SU-DHL-6 (cell line): ENCODE results near the gene RFC3.

Experiments used
- H2AFZ ChIP-seq: fragments of 200-600 bp; sonication (generic); 2 replicates; pipeline ENCODE4 v1.6.1; 2014; ENCODE audit warnings: low read depth, mild to moderate bottlenecking, moderate library complexity, mixed read lengths, antibody characterized with exemption, low read length; ENCODE audit not compliant: severe bottlenecking
- H3F3A ChIP-seq: fragments of 200-600 bp; shearing (Covaris generic); 2 replicates; pipeline ENCODE4 v1.6.0; 2016; ENCODE audit warnings: antibody characterized with exemption, mild to moderate bottlenecking; ENCODE audit not compliant: insufficient read depth
- H3K27ac ChIP-seq: fragments of 200-600 bp; sonication (generic); 2 replicates; pipeline ENCODE4 v1.5.1; 2016; ENCODE audit warnings: low read depth, mild to moderate bottlenecking, low read length, moderate library complexity, mixed read lengths
- H3K27me3 ChIP-seq: fragments of 200-600 bp; sonication (generic), shearing (Covaris generic); 2 replicates; pipeline ENCODE4 v1.6.0; 2014; ENCODE audit warnings: mild to moderate bottlenecking, low read length
- H3K36me3 ChIP-seq: fragments of 200-600 bp; sonication (generic); 2 replicates; pipeline ENCODE4 v1.6.1; 2014; ENCODE audit warnings: mild to moderate bottlenecking, low read length, mixed read lengths
- H3K4me2 ChIP-seq: fragments of 300-600, 200-600 bp; shearing (Covaris generic), sonication (generic); 2 replicates; pipeline ENCODE4 v1.6.0; 2014; ENCODE audit warnings: low read length, low read depth, mild to moderate bottlenecking; ENCODE audit not compliant: poor library complexity, severe bottlenecking
- H3K4me3 ChIP-seq: fragments of 200-600 bp; sonication (generic); 2 replicates; pipeline ENCODE4 v1.5.1; 2014; ENCODE audit warnings: antibody characterized with exemption, low read length, mild to moderate bottlenecking, mixed read lengths; ENCODE audit not compliant: insufficient read depth, poor library complexity, severe bottlenecking
- H3K79me2 ChIP-seq: fragments of 200-600 bp; sonication (generic); 2 replicates; pipeline ENCODE4 v1.6.1; 2014; ENCODE audit warnings: mild to moderate bottlenecking, low read length, moderate library complexity; ENCODE audit not compliant: insufficient read depth
- H3K9ac ChIP-seq: fragments of 200-600 bp; sonication (generic); 2 replicates; pipeline ENCODE4 v1.7.0; 2014; ENCODE audit warnings: mild to moderate bottlenecking, low read length
- H3K9me2 ChIP-seq: fragments of 200-600 bp; sonication (generic); replicated peaks from 2 replicates; pipeline ENCODE4 v1.6.1; 2014; ENCODE audit warnings: low read length; ENCODE audit not compliant: insufficient read depth
- H3K9me3 ChIP-seq: fragments of 200-600 bp; sonication (generic); 2 replicates; pipeline ENCODE4 v1.6.1; 2014; ENCODE audit warnings: low read length, mixed read lengths; ENCODE audit not compliant: insufficient read depth
- H4K20me1 ChIP-seq: fragments of 200-600 bp; sonication (generic); 2 replicates; pipeline ENCODE4 v1.6.1; 2014; ENCODE audit warnings: low read depth, mild to moderate bottlenecking, antibody characterized with exemption, low read length, moderate library complexity, mixed read lengths
- CTCF ChIP-seq: fragments of 200-600 bp; sonication (generic); IDR thresholded peaks from one replicate; pipeline ENCODE4 v1.5.1; 2017; ENCODE audit warnings: antibody characterized with exemption, mild to moderate bottlenecking, low read length, moderate library complexity; ENCODE audit not compliant: insufficient read depth, poor library complexity, severe bottlenecking
- EZH2phosphoT487 ChIP-seq: fragments of 200-600 bp; sonication (generic), shearing (Covaris generic); conservative IDR thresholded peaks from 2 replicates; pipeline ENCODE4 v1.6.1; 2018; ENCODE audit warnings: mild to moderate bottlenecking, antibody characterized with exemption, low read length, moderate library complexity, mixed read lengths

RFC3 gene

GRCh38 chr13:33859691-33860303 is 41.8 kb downstream of the RFC3 start:
- Histone ChIP-seq H3K9me3 (no peaks in the 10 kb centered on the region), H3K4me3 (no peak overlapping the region), H3K27ac (no peak overlapping the region), H4K20me1 (no peaks in the 10 kb centered on the region), H3F3A (peaks cover 33% of the 10 kb centered on the region), H3K4me2 (no peak overlapping the region), H2AFZ (no peak overlapping the region), H3K27me3 (no peaks in the 10 kb centered on the region), H3K9me2 (no peaks in the 10 kb centered on the region), H3K36me3 (peaks cover 5% of the 10 kb centered on the region; the same call in 1 of the 2 replicates), H3K79me2 (no peaks in the 10 kb centered on the region), H3K9ac (no peak overlapping the region)
- TF ChIP-seq EZH2phosphoT487 (no peak), CTCF (no peak)

- no peak overlapping the region for H3K9ac ChIP-seq
- peaks cover 5% of the 10 kb centered on the region; the same call in 1 of the 2 replicates for H3K36me3 ChIP-seq
- H3K79me2 ChIP-seq, result no peaks in the 10 kb centered on the region
- H3K27ac ChIP-seq, result no peak overlapping the region
- H3F3A ChIP-seq, result peaks cover 25% of the 10 kb centered on the region
- no peak overlapping the region for H2AFZ ChIP-seq
- no peak overlapping the region for H3K4me2 ChIP-seq
- no peak for TF ChIP-seq EZH2phosphoT487
- no peak for TF ChIP-seq CTCF
- H4K20me1 ChIP-seq, result no peaks in the 10 kb centered on the region
- H3K4me3 ChIP-seq, result no peak overlapping the region
- H3K9me2 ChIP-seq, result no peaks in the 10 kb centered on the region
- no peaks in the 10 kb centered on the region for H3K27me3 ChIP-seq
- no peaks in the 10 kb centered on the region for H3K9me3 ChIP-seq
Measured at GRCh38 chr13:33860526-33860925, 42.6 kb downstream of the RFC3 start.

GRCh38 chr13:33862016-33862415 is 44.1 kb downstream of the RFC3 start:
- Histone ChIP-seq H3K4me2 (no peak overlapping the region), H3K79me2 (no peaks in the 10 kb centered on the region), H4K20me1 (no peaks in the 10 kb centered on the region), H3K27ac (no peak overlapping the region), H3K9me2 (no peaks in the 10 kb centered on the region), H3K4me3 (no peak overlapping the region), H3F3A (peaks cover 15% of the 10 kb centered on the region), H2AFZ (no peak overlapping the region), H3K36me3 (no peaks in the 10 kb centered on the region), H3K9me3 (no peaks in the 10 kb centered on the region), H3K27me3 (no peaks in the 10 kb centered on the region), H3K9ac (no peak overlapping the region)
- TF ChIP-seq CTCF (no peak), EZH2phosphoT487 (no peak)
